H1 (cell line): Measurements from ENCODE around the gene PXN.

Source experiments
- BCL11A ChIP-seq, 2 experiments: IDR thresholded peaks; one replicate each; pipeline ENCODE4 v1.6.1; 2011; ENCODE audit warnings: low read depth in 2 of 2, low read length in 2 of 2, mild to moderate bottlenecking in 2 of 2
- CBX8 ChIP-seq: fragments of 300-800, 300-1000 bp; sonication (generic); IDR thresholded peaks from 2 replicates; pipeline ENCODE4 v1.7.1; 2016; ENCODE audit warnings: low read depth, low read length, borderline replicate concordance
- CREB1 ChIP-seq: IDR thresholded peaks from 2 replicates; pipeline ENCODE4 v1.6.1; 2012; ENCODE audit warnings: inconsistent platforms
- EP300 ChIP-seq, 2 experiments: IDR thresholded peaks; 1 replicate in 1 of 2; 2 replicates in 1 of 2; pipeline ENCODE4 v1.6.1; 2011 to 2012; ENCODE audit warnings: low read depth in 2 of 2, low read length in 2 of 2, mild to moderate bottlenecking in 2 of 2, borderline replicate concordance in 1 of 2, inconsistent platforms in 1 of 2, moderate library complexity in 1 of 2
- EZH2 ChIP-seq: fragments of 200-600 bp; sonication (generic); IDR thresholded peaks from 2 replicates; pipeline ENCODE4 v1.7.1; 2012; ENCODE audit warnings: low read depth, mild to moderate bottlenecking, moderate library complexity, low read length, inconsistent platforms; ENCODE audit not compliant: severe bottlenecking
- JUN ChIP-seq: IDR thresholded peaks from 2 replicates; pipeline ENCODE4 v1.6.1; 2011; ENCODE audit warnings: low read depth, mild to moderate bottlenecking, improper control_type of control experiment, low read length
- POLR2A ChIP-seq, 2 experiments: IDR thresholded peaks; 1 replicate in 1 of 2; 2 replicates in 1 of 2; pipeline ENCODE4 v1.6.1; 2011; ENCODE audit warnings: low read depth in 2 of 2, low read length in 2 of 2, mild to moderate bottlenecking in 2 of 2; ENCODE audit errors: control extremely low read depth in 1 of 2
- POLR2AphosphoS5 ChIP-seq: IDR thresholded peaks from 2 replicates; pipeline ENCODE4 v1.6.1; 2011; ENCODE audit warnings: low read depth, low read length
- RXRA ChIP-seq: IDR thresholded peaks from 2 replicates; pipeline ENCODE4 v1.6.1; 2011; ENCODE audit warnings: low read depth, mild to moderate bottlenecking, low read length, moderate library complexity; ENCODE audit not compliant: insufficient read depth
- TF ChIP-seq, protein P1 (sequence below), 3 experiments: IDR thresholded peaks; 1 replicate in 2 of 3; 2 replicates in 1 of 3; pipeline versions ENCODE4 v1.5.1 to v1.6.1; 2011; ENCODE audit warnings: low read length in 3 of 3, mild to moderate bottlenecking in 3 of 3, inconsistent platforms in 2 of 3, low read depth in 1 of 3, moderate library complexity in 1 of 3; ENCODE audit not compliant: insufficient read depth in 1 of 3; ENCODE audit errors: control extremely low read depth in 1 of 3
- TF ChIP-seq, protein P2 (sequence below): IDR thresholded peaks from 2 replicates; pipeline ENCODE4 v1.6.1; 2012; ENCODE audit warnings: inconsistent platforms

DNA sequence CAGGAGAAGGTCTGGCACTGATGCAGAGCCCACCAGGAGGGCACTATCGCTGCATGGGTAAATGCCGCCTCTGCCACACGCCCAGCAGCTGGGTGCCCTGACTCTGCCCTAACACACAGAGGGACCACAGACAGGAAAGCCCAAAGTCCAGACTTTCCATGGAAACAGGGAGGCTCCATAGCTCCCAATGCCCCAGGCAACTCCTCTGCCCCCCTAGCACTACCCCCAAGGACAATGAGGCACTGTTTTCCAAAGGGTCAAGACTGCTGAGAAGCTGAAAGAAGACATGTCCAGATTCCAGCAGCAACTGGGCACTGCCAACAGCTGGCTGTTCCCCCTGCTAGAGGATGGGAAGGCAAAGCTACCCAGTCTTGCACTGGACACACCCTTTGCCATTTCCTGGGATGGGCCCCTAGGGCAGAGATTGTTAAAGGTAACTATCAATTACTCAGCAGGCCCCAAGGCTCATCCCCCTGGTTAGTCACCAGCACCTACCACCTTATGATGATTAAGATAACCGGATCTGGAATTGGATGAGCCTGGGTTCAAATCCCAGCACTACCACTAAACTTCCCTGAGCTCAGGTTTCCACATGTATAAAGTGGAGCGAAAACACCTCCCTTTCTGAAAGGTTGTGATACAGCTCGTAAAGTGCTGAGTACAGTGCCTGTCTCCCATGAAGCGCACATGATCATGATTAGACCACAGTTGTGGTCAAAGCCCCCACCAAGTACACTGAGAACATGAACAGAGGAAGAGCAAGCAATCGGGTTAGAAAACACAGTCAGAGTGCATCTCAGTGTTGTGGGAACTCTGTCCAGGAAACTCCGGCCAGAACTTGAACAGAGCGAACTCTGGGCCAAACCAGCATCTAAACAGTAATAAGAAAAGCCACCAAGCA is 3.3 kb downstream of the PXN start:
- TF ChIP-seq POLR2A (IDR thresholded peaks at IDR 0.05; ENCODE audit: control extremely low read depth in 1 of 2, low read depth in 2 of 2, low read length in 2 of 2) (no peak), BCL11A (IDR thresholded peaks at IDR 0.05; ENCODE audit: low read depth in 2 of 2, low read length in 2 of 2) (no peak), CBX8 (no peak), EP300 (IDR thresholded peaks at IDR 0.05; ENCODE audit: borderline replicate concordance in 1 of 2, low read depth in 2 of 2, low read length in 2 of 2) (no peak), JUN (no peak), POLR2AphosphoS5 (no peak), CREB1 (no peak), EZH2 (no peak), RXRA (no peak)
- TF ChIP-seq, protein P1, sequence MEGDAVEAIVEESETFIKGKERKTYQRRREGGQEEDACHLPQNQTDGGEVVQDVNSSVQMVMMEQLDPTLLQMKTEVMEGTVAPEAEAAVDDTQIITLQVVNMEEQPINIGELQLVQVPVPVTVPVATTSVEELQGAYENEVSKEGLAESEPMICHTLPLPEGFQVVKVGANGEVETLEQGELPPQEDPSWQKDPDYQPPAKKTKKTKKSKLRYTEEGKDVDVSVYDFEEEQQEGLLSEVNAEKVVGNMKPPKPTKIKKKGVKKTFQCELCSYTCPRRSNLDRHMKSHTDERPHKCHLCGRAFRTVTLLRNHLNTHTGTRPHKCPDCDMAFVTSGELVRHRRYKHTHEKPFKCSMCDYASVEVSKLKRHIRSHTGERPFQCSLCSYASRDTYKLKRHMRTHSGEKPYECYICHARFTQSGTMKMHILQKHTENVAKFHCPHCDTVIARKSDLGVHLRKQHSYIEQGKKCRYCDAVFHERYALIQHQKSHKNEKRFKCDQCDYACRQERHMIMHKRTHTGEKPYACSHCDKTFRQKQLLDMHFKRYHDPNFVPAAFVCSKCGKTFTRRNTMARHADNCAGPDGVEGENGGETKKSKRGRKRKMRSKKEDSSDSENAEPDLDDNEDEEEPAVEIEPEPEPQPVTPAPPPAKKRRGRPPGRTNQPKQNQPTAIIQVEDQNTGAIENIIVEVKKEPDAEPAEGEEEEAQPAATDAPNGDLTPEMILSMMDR (IDR thresholded peaks at IDR 0.05; ENCODE audit: control extremely low read depth in 1 of 3, insufficient read depth in 1 of 3, low read depth in 1 of 3, low read length in 3 of 3): no peak
- TF ChIP-seq, protein P2, sequence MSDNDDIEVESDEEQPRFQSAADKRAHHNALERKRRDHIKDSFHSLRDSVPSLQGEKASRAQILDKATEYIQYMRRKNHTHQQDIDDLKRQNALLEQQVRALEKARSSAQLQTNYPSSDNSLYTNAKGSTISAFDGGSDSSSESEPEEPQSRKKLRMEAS: no peak
